Stimulated activated naive CD8-positive, alpha-beta T cell treated with anti-CD3 and anti-CD28 coated beads, Interleukin-15, Interleukin-2, amounts not matched to agents 100 U/mL and 50 U/mL, for 24 hours (primary cell): Measurements from ENCODE around the gene CLTB.

ENCODE experiments used
- ATAC-seq: fragments of 150-1000 bp; cut with Tn5 transposase; one replicate; pipeline ENCODE4 v1.10.0; 2021
- DNase-seq: peaks from one replicate; pipeline ENCODE4 v3.0.0; 2021

CLTB gene

GRCh38 chr5:176382721-176383120 is 33.6 kb downstream of the CLTB start:
- ATAC-seq (no peak), DNase-seq (no peak)

- no peak for DNase-seq
- peak; percentile 19 for ATAC-seq
Observed at GRCh38 chr5:176381979-176382378, 34.4 kb downstream of the CLTB start.

- no peak for DNase-seq
- no peak for ATAC-seq
Observed at GRCh38 chr5:176381423-176381822, 34.9 kb downstream of the CLTB start.

GRCh38 chr5:176379881-176380280 is 36.5 kb downstream of the CLTB start:
- no peak for ATAC-seq

GRCh38 chr5:176373100-176373818 is 43.1 kb downstream of the CLTB start:
- no peak for DNase-seq
- ATAC-seq: no peak

More at GRCh38 chr5:176379881-176380280, 36.5 kb downstream of the CLTB start:
- no peak for DNase-seq

- DNase-seq: no peak
- ATAC-seq: no peak
Observed at GRCh38 chr5:176371621-176372539, 44.5 kb downstream of the CLTB start.

- DNase-seq (no peak), ATAC-seq (no peak)
Observed at GRCh38 chr5:176369934-176370711, 46.2 kb downstream of the CLTB start.

GRCh38 chr5:176368726-176369125 is 47.6 kb downstream of the CLTB start:
- ATAC-seq: no peak

GRCh38 chr5:176366232-176366894 is 50.0 kb downstream of the CLTB start:
- DNase-seq (no peak), ATAC-seq (no peak)

More at GRCh38 chr5:176368726-176369125, 47.6 kb downstream of the CLTB start:
- DNase-seq: no peak

- ATAC-seq: peak; percentile 50
- peak; percentile 78 for DNase-seq
Observed at GRCh38 chr5:176365351-176366231, 50.7 kb downstream of the CLTB start, which contains the start of gene ARL10. Gene ARL10 (plus strand): TSS chr5:176365487. CDS start chr5:176365564, 77 bp downstream.

GRCh38 chr5:176364765-176365350 is 51.5 kb downstream of the CLTB start:
- no peak for ATAC-seq
- no peak for DNase-seq

GRCh38 chr5:176362233-176362490 is 54.2 kb downstream of the CLTB start:
- ATAC-seq (no peak), DNase-seq (no peak)

GRCh38 chr5:176361437-176362232 is 54.7 kb downstream of the CLTB start, which contains the start of gene KIAA1191:
Gene KIAA1191 (minus strand): TSS chr5:176361764. CDS start chr5:176359508, 2,256 bp downstream.
- DNase-seq (peak; percentile 95), ATAC-seq (peak; percentile 94)

- ATAC-seq (no peak), DNase-seq (peak; percentile 21)
Observed at GRCh38 chr5:176360894-176361436, 55.4 kb downstream of the CLTB start.

- no peak for ATAC-seq
- no peak for DNase-seq
Observed at GRCh38 chr5:176359658-176360057, 56.7 kb downstream of the CLTB start.

- DNase-seq (no peak), ATAC-seq (no peak)
Observed at GRCh38 chr5:176356179-176356566, 60.2 kb downstream of the CLTB start.

- ATAC-seq: peak; percentile 15
- DNase-seq: no peak
Observed at GRCh38 chr5:176355400-176356178, 60.8 kb downstream of the CLTB start.

GRCh38 chr5:176353533-176353932 is 62.8 kb downstream of the CLTB start:
- DNase-seq: no peak
- ATAC-seq: no peak
